ENCODE data around the gene VBP1.
"Not testable (repeated sequence)": the region's sequence is repeated elsewhere in the genome, so short reads cannot be mapped to it uniquely, and the experiment has no call there.

The VBP1 gene

DNA sequence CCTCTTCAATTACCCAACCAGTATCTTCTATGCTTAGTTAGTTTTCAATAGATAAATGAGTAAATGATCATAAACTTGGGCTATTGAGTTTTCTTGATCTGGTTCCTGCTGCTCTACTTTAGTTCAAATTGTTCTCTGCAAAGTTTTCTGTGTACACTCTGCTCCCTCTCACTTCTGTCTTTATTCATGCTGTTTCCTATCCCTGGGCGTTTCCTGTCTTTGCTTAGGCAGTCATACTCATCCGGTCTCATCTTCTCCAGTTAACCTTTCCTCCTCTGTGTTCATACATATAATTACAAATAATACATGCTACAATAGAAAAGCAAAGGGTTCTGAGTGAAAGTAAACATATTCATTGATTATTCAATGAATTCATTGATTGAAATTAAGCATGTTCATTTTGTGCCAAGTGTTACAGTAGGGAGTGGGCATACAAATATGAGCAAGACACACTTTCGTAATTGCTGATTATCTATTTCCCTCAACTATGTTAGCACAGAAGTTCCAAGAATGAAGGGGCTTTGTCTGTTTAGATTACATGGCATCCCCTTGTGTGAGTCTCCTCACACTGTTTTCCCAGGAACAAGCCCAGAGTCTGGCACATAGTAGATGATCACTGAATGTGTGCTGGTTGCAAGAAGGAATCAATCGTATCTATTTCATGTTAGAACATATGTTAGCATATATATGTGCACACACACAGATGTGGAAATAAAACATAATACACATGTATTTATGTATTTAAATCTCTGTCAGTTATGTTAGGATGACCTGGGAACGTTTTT is 46.9 kb downstream of the VBP1 start:
- TF ChIP-seq, protein P1, sequence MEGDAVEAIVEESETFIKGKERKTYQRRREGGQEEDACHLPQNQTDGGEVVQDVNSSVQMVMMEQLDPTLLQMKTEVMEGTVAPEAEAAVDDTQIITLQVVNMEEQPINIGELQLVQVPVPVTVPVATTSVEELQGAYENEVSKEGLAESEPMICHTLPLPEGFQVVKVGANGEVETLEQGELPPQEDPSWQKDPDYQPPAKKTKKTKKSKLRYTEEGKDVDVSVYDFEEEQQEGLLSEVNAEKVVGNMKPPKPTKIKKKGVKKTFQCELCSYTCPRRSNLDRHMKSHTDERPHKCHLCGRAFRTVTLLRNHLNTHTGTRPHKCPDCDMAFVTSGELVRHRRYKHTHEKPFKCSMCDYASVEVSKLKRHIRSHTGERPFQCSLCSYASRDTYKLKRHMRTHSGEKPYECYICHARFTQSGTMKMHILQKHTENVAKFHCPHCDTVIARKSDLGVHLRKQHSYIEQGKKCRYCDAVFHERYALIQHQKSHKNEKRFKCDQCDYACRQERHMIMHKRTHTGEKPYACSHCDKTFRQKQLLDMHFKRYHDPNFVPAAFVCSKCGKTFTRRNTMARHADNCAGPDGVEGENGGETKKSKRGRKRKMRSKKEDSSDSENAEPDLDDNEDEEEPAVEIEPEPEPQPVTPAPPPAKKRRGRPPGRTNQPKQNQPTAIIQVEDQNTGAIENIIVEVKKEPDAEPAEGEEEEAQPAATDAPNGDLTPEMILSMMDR (conservative IDR thresholded peaks at IDR 0.05; ENCODE audit: control insufficient read depth, insufficient read depth, low read depth, low read length): no peak
- no peak for DNase-seq (ENCODE audit: low read depth)
- H3K4me3 ChIP-seq (ENCODE audit: control insufficient read depth, low read depth, low read length): no peak overlapping the region

GRCh38 chrX:155263854-155264628 is 47.8 kb downstream of the VBP1 start, which contains the start of gene RAB39B:
Gene RAB39B (minus strand): TSS chrX:155264491. CDS start chrX:155264288, 203 bp downstream.
- TF ChIP-seq, protein P1 (conservative IDR thresholded peaks at IDR 0.05; ENCODE audit: control insufficient read depth, insufficient read depth, low read depth, low read length): no peak
- DNase-seq (ENCODE audit: low read depth): peak; percentile 75
- H3K4me3 ChIP-seq (ENCODE audit: control insufficient read depth, low read depth, low read length): peak within 1 kb of the TSS; percentile 39

GRCh38 chrX:155266439-155266838 is 50.2 kb downstream of the VBP1 start:
- H3K4me3 ChIP-seq (ENCODE audit: control insufficient read depth, low read depth, low read length): no peak overlapping the region
- no peak for DNase-seq (ENCODE audit: low read depth)
- TF ChIP-seq, protein P1 (conservative IDR thresholded peaks at IDR 0.05; ENCODE audit: control insufficient read depth, insufficient read depth, low read depth, low read length): no peak

DNA sequence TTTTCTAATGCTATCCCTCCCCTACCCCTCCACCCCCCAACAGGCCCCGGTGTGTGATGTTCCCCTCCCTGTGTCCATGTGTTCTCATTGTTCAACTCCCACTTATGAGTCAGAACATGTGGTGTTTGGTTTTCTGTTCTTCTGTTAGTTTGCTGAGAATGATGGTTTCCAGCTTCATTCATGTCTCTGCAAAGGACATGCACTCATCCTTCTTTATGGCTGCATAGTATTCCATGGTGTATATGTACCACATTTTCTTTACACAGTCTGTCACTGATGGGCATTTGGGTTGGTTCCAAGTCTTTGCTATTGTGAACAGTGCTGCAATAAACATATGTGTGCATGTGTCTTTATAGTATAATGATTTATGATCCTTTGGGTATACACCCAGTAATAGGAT is 51.7 kb downstream of the VBP1 start:
- not testable (repeated sequence) for H3K4me3 ChIP-seq (ENCODE audit: control insufficient read depth, low read depth, low read length); DNase-seq (ENCODE audit: low read depth)

DNA sequence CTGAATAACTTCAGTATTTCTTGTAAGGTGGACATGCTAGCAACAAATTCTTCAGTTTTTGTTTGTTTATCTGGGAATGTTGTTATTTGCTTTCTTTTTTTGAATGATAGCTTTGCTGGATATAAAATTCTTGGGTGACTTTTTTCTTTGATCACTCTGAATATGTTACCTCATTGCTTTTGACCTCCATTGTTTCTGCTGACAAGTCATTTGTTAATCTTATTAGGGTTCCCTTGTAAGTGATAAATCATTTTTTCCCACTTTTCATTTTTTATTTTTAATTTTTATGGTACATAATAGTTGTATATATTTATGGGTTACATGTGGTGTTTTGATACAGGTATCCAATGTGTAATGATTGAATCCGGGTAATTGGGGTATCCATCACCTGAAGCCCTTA is 54.7 kb downstream of the VBP1 start:
- no peak overlapping the region for H3K4me3 ChIP-seq (ENCODE audit: control insufficient read depth, low read depth, low read length)
- TF ChIP-seq, protein P1 (conservative IDR thresholded peaks at IDR 0.05; ENCODE audit: control insufficient read depth, insufficient read depth, low read depth, low read length): no peak
- no peak for DNase-seq (ENCODE audit: low read depth)

- TF ChIP-seq, protein P1 (conservative IDR thresholded peaks at IDR 0.05; ENCODE audit: control insufficient read depth, insufficient read depth, low read depth, low read length): no peak
- no peak for DNase-seq (ENCODE audit: low read depth)
- H3K4me3 ChIP-seq (ENCODE audit: control insufficient read depth, low read depth, low read length): no peak overlapping the region
Measured at GRCh38 chrX:155279873-155280272, 63.6 kb downstream of the VBP1 start.
